ENCODE measurements around the gene ATG4C. TPM values are rescaled to one million over a fixed set of nuclear protein-coding genes. Genes with fewer than 3 reads are reported as not detected.

ATG4C gene
- total RNA-seq, 4 donors from 2014 or later, result 0.60 to 10.6 (median 5.5) TPM; not detected in 1

GRCh38 chr1:62840555-62840954, 56.6 kb downstream of the ATG4C start:
- TF ChIP-seq CTCF (IDR thresholded peaks at IDR 0.05) (no peak), POLR2A (IDR thresholded peaks at IDR 0.05) (no peak), EP300 (IDR thresholded peaks at IDR 0.05; ENCODE audit: low read depth) (no peak), POLR2AphosphoS5 (IDR thresholded peaks at IDR 0.05) (no peak)
- no peak overlapping the region for H3K27ac ChIP-seq
- H3K4me1 ChIP-seq, result no peaks in the 10 kb centered on the region
- intact Hi-C loops (cut with DNase I; ENCODE audit: low total_unique reads), result no loop called here
- no peak for DNase-seq
- WGBS, 2 donors (ENCODE audit: low coverage in 1 of 2), result 95 to 100% methylated on average over 1 of the region's 1 CpG
- H3K4me3 ChIP-seq, result no peak overlapping the region
- no peaks in the 10 kb centered on the region for H3K9me3 ChIP-seq
- in situ Hi-C loops (cut with MboI; ENCODE audit: low pct_ligation_motif_present in 1 of 4, low pct_unique_long_range_greater_than_20kb in 1 of 4, low sequenced_read_pairs in 3 of 4), result loop anchor here in 1 of 4 donors (25.0 kb wide), 1 partner anchor 697 kb away; no protein-coding TSS in a partner anchor
- H3K27me3 ChIP-seq, result no peaks in the 10 kb centered on the region
- H3K36me3 ChIP-seq, result no peaks in the 10 kb centered on the region

DNA sequence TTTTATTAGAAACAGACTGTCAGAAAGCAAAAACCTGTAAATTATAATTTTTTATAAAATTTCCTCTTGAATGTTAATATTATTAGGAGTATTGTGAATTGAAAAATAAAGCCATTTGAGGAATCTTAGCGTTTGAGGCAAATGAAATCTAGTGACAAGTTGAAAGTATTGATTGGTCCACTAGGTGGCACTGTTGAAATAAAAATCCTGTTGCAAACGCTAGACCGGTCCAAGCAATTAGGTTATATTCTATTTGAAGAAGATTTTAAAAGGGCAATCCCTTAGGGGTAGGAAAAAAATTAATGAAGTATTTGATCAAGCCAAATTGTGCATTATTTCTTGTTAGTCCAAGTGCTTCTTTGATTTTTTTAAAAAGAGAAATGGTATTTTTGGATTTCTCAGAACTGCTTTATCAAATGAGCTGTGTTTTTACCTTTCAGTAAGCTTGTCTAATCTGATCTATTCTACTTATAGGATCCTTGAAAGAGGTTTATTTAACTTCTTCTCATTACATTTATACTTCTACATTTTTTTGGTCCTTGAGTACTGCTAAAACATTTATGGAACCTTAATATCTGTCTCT, 57.7 kb downstream of the ATG4C start:
- TF ChIP-seq POLR2A (IDR thresholded peaks at IDR 0.05), result no peak
- peak; percentile 55 to 74 (median 68) for TF ChIP-seq CTCF (IDR thresholded peaks at IDR 0.05)
- H3K9me3 ChIP-seq, result no peaks in the 10 kb centered on the region
- no peak overlapping the region for H3K4me3 ChIP-seq
- intact Hi-C loops (cut with DNase I; ENCODE audit: low total_unique reads), result no loop called here
- no peak for DNase-seq
- no peaks in the 10 kb centered on the region for H3K4me1 ChIP-seq
- no peaks in the 10 kb centered on the region for H3K36me3 ChIP-seq
- in situ Hi-C loops (cut with MboI; ENCODE audit: low pct_ligation_motif_present in 1 of 4, low pct_unique_long_range_greater_than_20kb in 1 of 4, low sequenced_read_pairs in 3 of 4), result loop anchor here in 1 of 4 donors (25.0 kb wide), 1 partner anchor 696 kb away; no protein-coding TSS in a partner anchor
- 0 to 2% methylated on average over 3 of the region's 3 CpGs for WGBS, 2 donors (ENCODE audit: low coverage in 1 of 2)
- H3K27me3 ChIP-seq, result no peaks in the 10 kb centered on the region
- no peak overlapping the region for H3K27ac ChIP-seq

GRCh38 chr1:62844030-62844429, 60.1 kb downstream of the ATG4C start:
- intact Hi-C loops (cut with DNase I; ENCODE audit: low total_unique reads) (no loop called here), in situ Hi-C loops (cut with MboI; ENCODE audit: low pct_ligation_motif_present in 1 of 4, low pct_unique_long_range_greater_than_20kb in 1 of 4, low sequenced_read_pairs in 3 of 4) (loop anchor here in 1 of 4 donors (25.0 kb wide), 1 partner anchor 693 kb away; no protein-coding TSS in a partner anchor)
- DNase-seq, result no peak
- Histone ChIP-seq H3K36me3 (no peaks in the 10 kb centered on the region), H3K27ac (no peak overlapping the region), H3K27me3 (no peaks in the 10 kb centered on the region), H3K4me1 (no peaks in the 10 kb centered on the region), H3K9me3 (no peaks in the 10 kb centered on the region), H3K4me3 (no peak overlapping the region)
- no peak for TF ChIP-seq CTCF (IDR thresholded peaks at IDR 0.05)
- no peak for TF ChIP-seq EP300 (IDR thresholded peaks at IDR 0.05; ENCODE audit: low read depth)
- no peak for TF ChIP-seq POLR2A (IDR thresholded peaks at IDR 0.05)
- TF ChIP-seq POLR2AphosphoS5 (IDR thresholded peaks at IDR 0.05), result no peak

DNA sequence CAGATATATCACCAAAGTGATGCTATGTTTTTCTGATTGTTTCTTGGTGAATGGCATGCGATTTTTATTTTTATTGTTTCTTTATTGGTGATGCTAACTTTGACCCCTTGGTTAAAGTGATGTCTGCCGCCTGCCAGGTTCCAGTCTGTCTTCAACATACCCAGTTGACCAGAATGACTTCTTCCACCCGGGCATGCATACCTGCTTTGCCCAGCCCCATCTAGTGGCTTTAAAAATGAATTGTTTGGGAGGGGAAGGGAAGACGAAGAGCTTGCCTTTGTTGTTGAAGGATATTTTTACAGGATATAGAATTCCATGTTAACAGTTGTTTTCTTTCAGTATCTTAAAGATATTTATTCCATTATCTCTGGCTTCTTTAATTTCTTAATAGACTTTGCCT, 65.1 kb downstream of the ATG4C start:
- intact Hi-C loops (cut with DNase I; ENCODE audit: low total_unique reads) (no loop called here), in situ Hi-C loops (cut with MboI; ENCODE audit: low pct_ligation_motif_present in 1 of 4, low pct_unique_long_range_greater_than_20kb in 1 of 4, low sequenced_read_pairs in 3 of 4) (loop anchor here in 1 of 4 donors (25.0 kb wide), 1 partner anchor 688 kb away; no protein-coding TSS in a partner anchor)
- Histone ChIP-seq H3K27me3 (no peaks in the 10 kb centered on the region), H3K27ac (no peak overlapping the region), H3K4me1 (no peaks in the 10 kb centered on the region), H3K4me3 (no peak overlapping the region), H3K9me3 (no peaks in the 10 kb centered on the region), H3K36me3 (no peaks in the 10 kb centered on the region)
- no peak for TF ChIP-seq POLR2AphosphoS5 (IDR thresholded peaks at IDR 0.05)
- no peak for TF ChIP-seq POLR2A (IDR thresholded peaks at IDR 0.05)
- no peak for TF ChIP-seq CTCF (IDR thresholded peaks at IDR 0.05)
- TF ChIP-seq EP300 (IDR thresholded peaks at IDR 0.05; ENCODE audit: low read depth), result no peak
- no peak for DNase-seq
- 56 to 70% methylated on average over 3 to 4 of the region's 4 CpGs for WGBS, 2 donors (ENCODE audit: low coverage in 1 of 2)

Measured in transverse colon (tissue), 4 donors.